ENCODE measurements around the gene KRT81. TPM values are rescaled to one million over a fixed set of nuclear protein-coding genes. Genes with fewer than 3 reads are reported as not detected.
"Not testable (repeated sequence)": the region's sequence is repeated elsewhere in the genome, so short reads cannot be mapped to it uniquely, and the experiment has no call there.

KRT81 gene
- total RNA-seq, 4 donors from 2014 or later, result not detected

- peak in 3 of 6 experiments; percentile 20 to 38 (median 27) for TF ChIP-seq CTCF (IDR thresholded peaks at IDR 0.05)
- no peak for TF ChIP-seq POLR2A (IDR thresholded peaks at IDR 0.05)
- DNase-seq, result peak in 2 of 3 donors; percentile 53 to 74
- Histone ChIP-seq H3K9me3 (no peaks in the 10 kb centered on the region), H3K4me1 (peaks cover 0 to 12% (median 0%) of the 10 kb centered on the region in 4 donors), H3K27ac (no peak overlapping the region), H3K36me3 (no peaks in the 10 kb centered on the region), H3K4me3 (peak overlapping the region in 3 of 4 donors; percentile 24 to 46 (median 45)), H3K27me3 (no peaks in the 10 kb centered on the region)
Observed at GRCh38 chr12:52307836-52308805, 16.8 kb upstream of the KRT81 start.

GRCh38 chr12:52306731-52307130, 15.4 kb upstream of the KRT81 start:
- H3K4me3 ChIP-seq, result no peak overlapping the region
- H3K9me3 ChIP-seq, result no peaks in the 10 kb centered on the region
- no peaks in the 10 kb centered on the region for H3K27me3 ChIP-seq
- peaks cover 0 to 12% (median 0%) of the 10 kb centered on the region in 4 donors for H3K4me1 ChIP-seq
- DNase-seq, result peak in 1 of 3 donors; percentile 11
- no peaks in the 10 kb centered on the region for H3K36me3 ChIP-seq
- TF ChIP-seq POLR2A (IDR thresholded peaks at IDR 0.05), result no peak
- TF ChIP-seq CTCF (IDR thresholded peaks at IDR 0.05), result no peak
- no peak overlapping the region for H3K27ac ChIP-seq

- Histone ChIP-seq H3K27ac (no peak overlapping the region), H3K4me1 (peaks cover 0 to 12% (median 0%) of the 10 kb centered on the region in 4 donors), H3K4me3 (no peak overlapping the region), H3K36me3 (no peaks in the 10 kb centered on the region), H3K27me3 (no peaks in the 10 kb centered on the region), H3K9me3 (no peaks in the 10 kb centered on the region)
- DNase-seq, result no peak
- no peak for TF ChIP-seq POLR2A (IDR thresholded peaks at IDR 0.05)
- peak in 3 of 6 experiments; percentile 32 to 34 (median 32) for TF ChIP-seq CTCF (IDR thresholded peaks at IDR 0.05)
Observed at GRCh38 chr12:52305921-52306705, 14.8 kb upstream of the KRT81 start.

- peak in 2 of 3 donors; percentile 14 to 48 for DNase-seq
- peaks cover 0 to 12% (median 0%) of the 10 kb centered on the region in 4 donors for H3K4me1 ChIP-seq
- not testable (repeated sequence) for H3K9me3 ChIP-seq, H3K27me3 ChIP-seq, H3K4me3 ChIP-seq, H3K27ac ChIP-seq, H3K36me3 ChIP-seq
Observed at GRCh38 chr12:52304941-52305411, 13.6 kb upstream of the KRT81 start.

GRCh38 chr12:52302242-52302914, 11.0 kb upstream of the KRT81 start:
- not testable (repeated sequence) for DNase-seq, H3K9me3 ChIP-seq, H3K27ac ChIP-seq, H3K36me3 ChIP-seq, H3K4me3 ChIP-seq, H3K4me1 ChIP-seq, H3K27me3 ChIP-seq

GRCh38 chr12:52301721-52302120, 10.4 kb upstream of the KRT81 start:
- H3K4me1 ChIP-seq, H3K36me3 ChIP-seq, H3K27me3 ChIP-seq, H3K4me3 ChIP-seq, H3K9me3 ChIP-seq, H3K27ac ChIP-seq: not testable (repeated sequence)
- peak in 1 of 3 donors; percentile 14 for DNase-seq

Data from Peyer's patch (tissue), 4 donors.